SW480 (cell line): ENCODE measurements around the gene P3H2.
"Not testable (repeated sequence)": the region's sequence is repeated elsewhere in the genome, so short reads cannot be mapped to it uniquely, and the experiment has no call there.

ENCODE experiments used
- DNase-seq: peaks from one replicate; pipeline ENCODE4 v3.0.0-alpha.2; 2016; ENCODE audit warnings: low spot score

Gene P3H2

GRCh38 chr3:189981668-189982067, 139.0 kb downstream of the P3H2 start:
- no peak for DNase-seq

- DNase-seq: no peak
Measured at GRCh38 chr3:189978753-189979152, 141.9 kb downstream of the P3H2 start.

- no peak for DNase-seq
Measured at GRCh38 chr3:189977174-189977573, 143.5 kb downstream of the P3H2 start.

- no peak for DNase-seq
Measured at GRCh38 chr3:189975391-189975990, 145.2 kb downstream of the P3H2 start.

GRCh38 chr3:189974359-189974758, 146.3 kb downstream of the P3H2 start:
- DNase-seq: no peak

GRCh38 chr3:189967254-189967865, 153.3 kb downstream of the P3H2 start:
- DNase-seq: peak; percentile 63

GRCh38 chr3:189966843-189967242, 153.9 kb downstream of the P3H2 start:
- DNase-seq: no peak

- no peak for DNase-seq
Measured at GRCh38 chr3:189964623-189965332, 155.9 kb downstream of the P3H2 start.

- no peak for DNase-seq
Measured at GRCh38 chr3:189962466-189962865, 158.2 kb downstream of the P3H2 start.

GRCh38 chr3:189961522-189962161, 159.1 kb downstream of the P3H2 start:
- DNase-seq: peak; percentile 79

- not testable (repeated sequence) for DNase-seq
Measured at GRCh38 chr3:189961086-189961485, 159.6 kb downstream of the P3H2 start.

- no peak for DNase-seq
Measured at GRCh38 chr3:189954733-189955665, 165.7 kb downstream of the P3H2 start.

- no peak for DNase-seq
Measured at GRCh38 chr3:189953551-189953950, 167.1 kb downstream of the P3H2 start.

- no peak for DNase-seq
Measured at GRCh38 chr3:189952272-189952671, 168.4 kb downstream of the P3H2 start.

- no peak for DNase-seq
Measured at GRCh38 chr3:189950258-189950657, 170.4 kb downstream of the P3H2 start.

GRCh38 chr3:189949580-189949979, 171.1 kb downstream of the P3H2 start:
- no peak for DNase-seq

- no peak for DNase-seq
Measured at GRCh38 chr3:189948724-189949045, 172.0 kb downstream of the P3H2 start.

- DNase-seq: peak; percentile 43
Measured at GRCh38 chr3:189947948-189948723, 172.6 kb downstream of the P3H2 start.

GRCh38 chr3:189947068-189947467, 173.6 kb downstream of the P3H2 start:
- no peak for DNase-seq

- DNase-seq: no peak
Measured at GRCh38 chr3:189945935-189946709, 174.6 kb downstream of the P3H2 start.
